DOHH2 (cell line): ENCODE results near the gene CCN5.

ENCODE experiments used
- H3F3A ChIP-seq: fragments of 200-600 bp; sonication (generic), shearing (Covaris generic); 2 replicates; pipeline ENCODE4 v1.6.0; 2016; ENCODE audit warnings: antibody characterized with exemption, mild to moderate bottlenecking; ENCODE audit not compliant: control insufficient read depth, insufficient read depth
- H3K27ac ChIP-seq: fragments of 200-600 bp; sonication (generic); 2 replicates; pipeline ENCODE4 v1.5.1; 2014; ENCODE audit warnings: low read depth, mild to moderate bottlenecking, low read length, moderate library complexity
- H3K27me3 ChIP-seq: fragments of 200-600 bp; sonication (generic); 2 replicates; pipeline ENCODE4 v1.6.1; 2014; ENCODE audit warnings: mild to moderate bottlenecking, low read length, mixed read lengths; ENCODE audit not compliant: control insufficient read depth
- H3K36me3 ChIP-seq: fragments of 200-600 bp; sonication (generic); 2 replicates; pipeline ENCODE4 v1.6.1; 2014; ENCODE audit warnings: mild to moderate bottlenecking, low read length, moderate library complexity, mixed read lengths; ENCODE audit not compliant: control insufficient read depth
- H3K4me1 ChIP-seq: fragments of 200-600 bp; sonication (generic); 2 replicates; pipeline ENCODE4 v1.6.1; 2014; ENCODE audit warnings: mild to moderate bottlenecking, low read length, mixed read lengths; ENCODE audit not compliant: control insufficient read depth
- H3K4me2 ChIP-seq: fragments of 200-600 bp; sonication (generic); 2 replicates; pipeline ENCODE4 v1.6.0; 2014; ENCODE audit warnings: mild to moderate bottlenecking, low read length, moderate library complexity
- H3K4me3 ChIP-seq: fragments of 200-600 bp; sonication (generic); 2 replicates; pipeline ENCODE4 v1.5.1; 2014; ENCODE audit warnings: mild to moderate bottlenecking, low read length, mixed read lengths
- H3K79me2 ChIP-seq: fragments of 200-600 bp; sonication (generic); 2 replicates; pipeline ENCODE4 v1.6.1; 2014; ENCODE audit warnings: mild to moderate bottlenecking, low read length, mixed read lengths; ENCODE audit not compliant: control insufficient read depth
- H3K9me2 ChIP-seq: fragments of 200-600 bp; sonication (generic); replicated peaks from 2 replicates; pipeline ENCODE4 v1.6.1; 2014; ENCODE audit warnings: mild to moderate bottlenecking, low read length, mixed read lengths; ENCODE audit not compliant: control insufficient read depth
- H3K9me3 ChIP-seq: fragments of 200-600 bp; sonication (generic); 2 replicates; pipeline ENCODE4 v1.6.1; 2014; ENCODE audit warnings: antibody characterized with exemption, low read length, mixed read lengths; ENCODE audit not compliant: control insufficient read depth, insufficient read depth
- H4K20me1 ChIP-seq: fragments of 200-600 bp; sonication (generic); 2 replicates; pipeline ENCODE4 v1.6.0; 2014; ENCODE audit warnings: low read depth, mild to moderate bottlenecking, antibody characterized with exemption, low read length, moderate library complexity; ENCODE audit not compliant: control insufficient read depth, insufficient read depth
- CTCF ChIP-seq: fragments of 200-600 bp; sonication (generic); IDR thresholded peaks from one replicate; pipeline ENCODE4 v1.5.1; 2014; ENCODE audit warnings: antibody characterized with exemption, mild to moderate bottlenecking, low read depth, low read length; ENCODE audit not compliant: poor library complexity, severe bottlenecking
- EZH2phosphoT487 ChIP-seq: fragments of 200-600 bp; sonication (generic); IDR thresholded peaks from 2 replicates; pipeline ENCODE4 v1.6.1; 2017; ENCODE audit warnings: borderline replicate concordance, mild to moderate bottlenecking, antibody characterized with exemption, low read length, moderate library complexity, mixed read lengths

Gene CCN5

DNA sequence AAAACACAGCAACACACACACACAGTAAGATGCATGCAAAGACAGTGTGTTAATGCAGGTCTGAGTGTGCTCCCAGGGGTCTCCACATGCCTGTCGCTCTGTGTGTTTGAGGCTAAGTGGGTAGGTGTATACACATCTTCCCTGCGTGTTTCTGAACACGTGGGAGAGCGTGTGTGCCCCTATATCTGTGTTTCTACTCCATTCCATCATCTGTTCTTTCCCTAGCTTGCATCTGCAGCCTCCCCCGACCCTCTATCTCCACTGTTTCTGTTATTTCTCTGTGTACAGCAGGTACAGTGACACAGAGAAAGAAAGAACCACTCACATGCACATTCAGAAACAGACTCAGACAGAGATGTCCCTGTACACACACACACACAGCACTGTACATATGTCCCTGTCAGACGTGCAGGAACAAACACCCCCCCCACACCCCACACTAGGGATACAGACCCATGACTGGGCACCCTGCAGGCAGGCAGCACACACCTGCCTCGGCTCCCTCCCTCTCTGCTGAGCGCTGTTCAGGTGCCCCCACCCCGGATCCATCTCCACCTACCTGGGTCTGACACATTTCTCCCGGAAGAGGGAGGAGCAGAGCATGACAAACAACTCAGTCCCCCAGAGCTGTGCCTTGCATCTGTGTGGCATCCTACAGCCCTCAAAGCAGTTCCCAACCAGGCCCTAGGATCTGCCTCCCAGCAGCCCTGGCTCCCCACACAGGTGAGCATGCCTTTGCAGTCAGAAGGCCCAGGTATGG is 58.1 kb downstream of the CCN5 start:
- Histone ChIP-seq H3F3A (peaks cover 3% of the 10 kb centered on the region; the same call in 1 of the 2 replicates), H3K4me1 (peaks cover 22% of the 10 kb centered on the region), H3K27me3 (no peaks in the 10 kb centered on the region), H3K27ac (no peak overlapping the region), H3K36me3 (no peaks in the 10 kb centered on the region), H3K9me3 (no peaks in the 10 kb centered on the region), H3K4me2 (no peak overlapping the region), H4K20me1 (no peaks in the 10 kb centered on the region), H3K9me2 (no peaks in the 10 kb centered on the region), H3K4me3 (no peak overlapping the region), H3K79me2 (no peaks in the 10 kb centered on the region)
- TF ChIP-seq CTCF (no peak), EZH2phosphoT487 (no peak)

- Histone ChIP-seq H3K27ac (no peak overlapping the region), H3K36me3 (no peaks in the 10 kb centered on the region), H3K4me1 (no peaks in the 10 kb centered on the region), H3K4me3 (no peak overlapping the region), H4K20me1 (no peaks in the 10 kb centered on the region), H3K9me3 (no peaks in the 10 kb centered on the region), H3K9me2 (no peaks in the 10 kb centered on the region), H3K27me3 (no peaks in the 10 kb centered on the region), H3K4me2 (no peak overlapping the region), H3K79me2 (no peaks in the 10 kb centered on the region), H3F3A (no peaks in the 10 kb centered on the region)
- TF ChIP-seq EZH2phosphoT487 (no peak), CTCF (no peak)
Observed at GRCh38 chr20:44776980-44777379, 61.8 kb downstream of the CCN5 start.
